Measurements from ENCODE around the gene ARAP1.

ARAP1 gene

GRCh38 chr11:72730243-72730642 lies 22.0 kb downstream of the ARAP1 start:
- H3K9ac ChIP-seq (ENCODE audit: low read length), result no peak overlapping the region
- no peaks in the 10 kb centered on the region for H3K4me1 ChIP-seq (ENCODE audit: low read length)
- H3K27me3 ChIP-seq (replicated peaks; ENCODE audit: insufficient read depth, low read length), result no peaks in the 10 kb centered on the region
- H3K27ac ChIP-seq (ENCODE audit: low read length), result no peak overlapping the region
- H2AFZ ChIP-seq (ENCODE audit: low read length), result no peak overlapping the region
- no peak overlapping the region for H3K4me2 ChIP-seq (ENCODE audit: low read depth, low read length)
- no peaks in the 10 kb centered on the region for H3K36me3 ChIP-seq (replicated peaks; ENCODE audit: insufficient read depth, low read length)
- DNase-seq, result no peak
- H3K9me2 ChIP-seq (replicated peaks; ENCODE audit: insufficient read depth, low read length), result no peaks in the 10 kb centered on the region
- H4K20me1 ChIP-seq (ENCODE audit: insufficient read depth, low read length), result no peaks in the 10 kb centered on the region
- no peak overlapping the region for H3K4me3 ChIP-seq (ENCODE audit: low read length)
- TF ChIP-seq, protein P1, sequence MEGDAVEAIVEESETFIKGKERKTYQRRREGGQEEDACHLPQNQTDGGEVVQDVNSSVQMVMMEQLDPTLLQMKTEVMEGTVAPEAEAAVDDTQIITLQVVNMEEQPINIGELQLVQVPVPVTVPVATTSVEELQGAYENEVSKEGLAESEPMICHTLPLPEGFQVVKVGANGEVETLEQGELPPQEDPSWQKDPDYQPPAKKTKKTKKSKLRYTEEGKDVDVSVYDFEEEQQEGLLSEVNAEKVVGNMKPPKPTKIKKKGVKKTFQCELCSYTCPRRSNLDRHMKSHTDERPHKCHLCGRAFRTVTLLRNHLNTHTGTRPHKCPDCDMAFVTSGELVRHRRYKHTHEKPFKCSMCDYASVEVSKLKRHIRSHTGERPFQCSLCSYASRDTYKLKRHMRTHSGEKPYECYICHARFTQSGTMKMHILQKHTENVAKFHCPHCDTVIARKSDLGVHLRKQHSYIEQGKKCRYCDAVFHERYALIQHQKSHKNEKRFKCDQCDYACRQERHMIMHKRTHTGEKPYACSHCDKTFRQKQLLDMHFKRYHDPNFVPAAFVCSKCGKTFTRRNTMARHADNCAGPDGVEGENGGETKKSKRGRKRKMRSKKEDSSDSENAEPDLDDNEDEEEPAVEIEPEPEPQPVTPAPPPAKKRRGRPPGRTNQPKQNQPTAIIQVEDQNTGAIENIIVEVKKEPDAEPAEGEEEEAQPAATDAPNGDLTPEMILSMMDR (IDR thresholded peaks at IDR 0.05; ENCODE audit: low read length), result no peak
- TF ChIP-seq EZH2 (optimal IDR thresholded peaks at IDR 0.05; ENCODE audit: low read depth, low read length), result no peak
- no peak for TF ChIP-seq EZH2phosphoT487 (IDR thresholded peaks at IDR 0.05; ENCODE audit: low read length)
- H3K9me3 ChIP-seq (replicated peaks; ENCODE audit: insufficient read depth, low read length), result no peaks in the 10 kb centered on the region
- no peaks in the 10 kb centered on the region for H3K79me2 ChIP-seq (ENCODE audit: low read length)
- no peaks in the 10 kb centered on the region for H3F3A ChIP-seq (ENCODE audit: insufficient read depth, low read length)

- H3K4me3 ChIP-seq (ENCODE audit: low read length), result no peak overlapping the region
- H3K36me3 ChIP-seq (replicated peaks; ENCODE audit: insufficient read depth, low read length), result no peaks in the 10 kb centered on the region
These were observed 24.7 kb downstream of the ARAP1 start for GRCh38 chr11:72727521-72727920.

DNA sequence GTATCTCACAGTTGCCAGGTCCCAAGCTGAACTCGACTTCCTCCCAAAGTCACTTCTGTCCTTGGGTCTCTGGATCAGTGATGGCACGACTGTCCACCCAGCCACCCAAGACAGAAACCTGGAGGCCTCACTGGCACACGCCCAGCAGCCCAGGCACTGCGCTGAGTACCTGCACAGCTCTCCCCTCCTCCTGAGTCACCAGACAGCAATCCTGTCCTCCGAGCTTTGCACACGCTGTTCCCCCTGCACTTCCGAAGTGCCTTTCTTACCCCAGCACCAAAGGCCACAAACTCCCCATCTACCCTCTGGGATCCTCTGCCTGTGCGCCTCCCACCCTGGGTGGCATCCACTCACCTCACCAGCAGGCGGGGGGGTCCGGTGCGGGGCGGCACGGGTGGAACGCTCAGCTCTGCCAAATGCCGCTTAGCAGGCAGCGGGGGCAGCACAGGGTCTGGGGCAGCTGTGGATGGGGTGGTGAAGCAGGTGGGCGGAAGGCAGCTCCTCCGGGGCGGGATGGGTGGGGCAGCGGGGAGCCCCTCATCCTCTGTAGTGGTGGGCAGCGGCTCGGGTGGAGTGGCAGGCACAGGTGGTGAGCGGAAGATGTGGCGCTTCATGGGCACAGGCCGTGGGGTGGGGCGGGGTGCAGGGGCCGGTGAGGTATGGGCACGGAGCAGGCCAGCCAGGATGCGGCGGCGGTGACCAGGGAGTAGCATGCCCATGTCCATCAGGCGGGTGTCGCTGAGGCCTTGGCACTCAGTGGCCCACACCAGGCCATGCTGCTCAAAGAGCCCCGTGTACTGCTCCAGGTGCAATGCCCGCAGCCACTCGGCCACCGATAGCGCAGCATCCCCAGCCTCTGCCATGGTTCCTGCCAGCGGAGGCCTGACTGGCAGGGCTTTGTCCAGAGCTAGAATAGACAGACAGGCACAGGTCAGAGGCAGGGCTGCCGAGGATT lies 25.7 kb downstream of the ARAP1 start:
- H3K4me3 ChIP-seq (ENCODE audit: low read length), result no peak overlapping the region
- no peak overlapping the region for H2AFZ ChIP-seq (ENCODE audit: low read length)
- no peak overlapping the region for H3K9ac ChIP-seq (ENCODE audit: low read length)
- H3K4me1 ChIP-seq (ENCODE audit: low read length), result peaks cover 4% of the 10 kb centered on the region
- H3K27me3 ChIP-seq (replicated peaks; ENCODE audit: insufficient read depth, low read length), result no peaks in the 10 kb centered on the region
- DNase-seq, result no peak
- H3K27ac ChIP-seq (ENCODE audit: low read length), result no peak overlapping the region
- no peak for TF ChIP-seq EZH2phosphoT487 (IDR thresholded peaks at IDR 0.05; ENCODE audit: low read length)
- H3F3A ChIP-seq (ENCODE audit: insufficient read depth, low read length), result no peaks in the 10 kb centered on the region
- no peaks in the 10 kb centered on the region for H4K20me1 ChIP-seq (ENCODE audit: insufficient read depth, low read length)
- H3K9me2 ChIP-seq (replicated peaks; ENCODE audit: insufficient read depth, low read length), result no peaks in the 10 kb centered on the region
- H3K4me2 ChIP-seq (ENCODE audit: low read depth, low read length), result no peak overlapping the region
- H3K36me3 ChIP-seq (replicated peaks; ENCODE audit: insufficient read depth, low read length), result no peaks in the 10 kb centered on the region
- H3K79me2 ChIP-seq (ENCODE audit: low read length), result peaks cover 24% of the 10 kb centered on the region
- H3K9me3 ChIP-seq (replicated peaks; ENCODE audit: insufficient read depth, low read length), result no peaks in the 10 kb centered on the region

More at GRCh38 chr11:72727521-72727920, 24.7 kb downstream of the ARAP1 start:
- H3K4me1 ChIP-seq (ENCODE audit: low read length), result peaks cover 4% of the 10 kb centered on the region
- H3K9ac ChIP-seq (ENCODE audit: low read length), result no peak overlapping the region
- H3K9me2 ChIP-seq (replicated peaks; ENCODE audit: insufficient read depth, low read length), result no peaks in the 10 kb centered on the region
- H4K20me1 ChIP-seq (ENCODE audit: insufficient read depth, low read length), result no peaks in the 10 kb centered on the region
- no peak overlapping the region for H3K27ac ChIP-seq (ENCODE audit: low read length)
- H3F3A ChIP-seq (ENCODE audit: insufficient read depth, low read length), result no peaks in the 10 kb centered on the region
- DNase-seq, result no peak
- H2AFZ ChIP-seq (ENCODE audit: low read length), result no peak overlapping the region
- H3K79me2 ChIP-seq (ENCODE audit: low read length), result peaks cover 16% of the 10 kb centered on the region
- TF ChIP-seq, protein P1 (IDR thresholded peaks at IDR 0.05; ENCODE audit: low read length), result no peak
- no peaks in the 10 kb centered on the region for H3K27me3 ChIP-seq (replicated peaks; ENCODE audit: insufficient read depth, low read length)
- no peak overlapping the region for H3K4me2 ChIP-seq (ENCODE audit: low read depth, low read length)
- H3K9me3 ChIP-seq (replicated peaks; ENCODE audit: insufficient read depth, low read length), result no peaks in the 10 kb centered on the region

DNA sequence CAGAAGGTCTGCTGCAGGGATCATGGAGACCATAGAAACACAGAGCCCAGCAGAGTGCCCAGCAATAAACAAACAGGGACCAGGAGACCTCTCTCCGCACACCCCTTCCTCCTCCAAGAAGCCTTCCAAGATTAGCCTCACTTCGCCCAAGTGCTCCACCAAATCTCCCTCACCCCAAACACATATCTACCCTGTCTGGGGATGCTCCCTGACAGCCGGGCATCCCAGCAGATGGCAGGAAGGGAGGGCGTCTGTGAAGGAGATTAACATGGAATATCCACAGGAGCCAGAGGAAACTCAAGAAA lies 26.5 kb downstream of the ARAP1 start:
- H3K27ac ChIP-seq (ENCODE audit: low read length), result no peak overlapping the region
- no peaks in the 10 kb centered on the region for H4K20me1 ChIP-seq (ENCODE audit: insufficient read depth, low read length)
- no peaks in the 10 kb centered on the region for H3K27me3 ChIP-seq (replicated peaks; ENCODE audit: insufficient read depth, low read length)
- H3K79me2 ChIP-seq (ENCODE audit: low read length), result peaks cover 33% of the 10 kb centered on the region
- H3K4me2 ChIP-seq (ENCODE audit: low read depth, low read length), result no peak overlapping the region
- DNase-seq, result no peak
- no peaks in the 10 kb centered on the region for H3K9me2 ChIP-seq (replicated peaks; ENCODE audit: insufficient read depth, low read length)
- no peaks in the 10 kb centered on the region for H3K36me3 ChIP-seq (replicated peaks; ENCODE audit: insufficient read depth, low read length)
- no peak overlapping the region for H3K9ac ChIP-seq (ENCODE audit: low read length)
- TF ChIP-seq EZH2 (optimal IDR thresholded peaks at IDR 0.05; ENCODE audit: low read depth, low read length), result no peak
- TF ChIP-seq, protein P1 (IDR thresholded peaks at IDR 0.05; ENCODE audit: low read length), result no peak
- no peak for TF ChIP-seq EZH2phosphoT487 (IDR thresholded peaks at IDR 0.05; ENCODE audit: low read length)
- no peaks in the 10 kb centered on the region for H3K9me3 ChIP-seq (replicated peaks; ENCODE audit: insufficient read depth, low read length)
- peaks cover 7% of the 10 kb centered on the region for H3K4me1 ChIP-seq (ENCODE audit: low read length)
- no peak overlapping the region for H3K4me3 ChIP-seq (ENCODE audit: low read length)
- H3F3A ChIP-seq (ENCODE audit: insufficient read depth, low read length), result peaks cover 3% of the 10 kb centered on the region; the same call in 1 of the 2 replicates
- H2AFZ ChIP-seq (ENCODE audit: low read length), result no peak overlapping the region
